DMS114 treated with DMSO at 0.1 percent for 48 hours (cell line): ENCODE results near the gene ARFGEF2.
A peak's percentile ranks its signal among the peaks of the same experiment; 100 is the strongest.

Source experiments
- DNase-seq: peaks from one replicate; lab custom pipeline; 2025; ENCODE audit not compliant: unreplicated experiment; lab: John Stamatoyannopoulos, UW

The ARFGEF2 gene

DNA sequence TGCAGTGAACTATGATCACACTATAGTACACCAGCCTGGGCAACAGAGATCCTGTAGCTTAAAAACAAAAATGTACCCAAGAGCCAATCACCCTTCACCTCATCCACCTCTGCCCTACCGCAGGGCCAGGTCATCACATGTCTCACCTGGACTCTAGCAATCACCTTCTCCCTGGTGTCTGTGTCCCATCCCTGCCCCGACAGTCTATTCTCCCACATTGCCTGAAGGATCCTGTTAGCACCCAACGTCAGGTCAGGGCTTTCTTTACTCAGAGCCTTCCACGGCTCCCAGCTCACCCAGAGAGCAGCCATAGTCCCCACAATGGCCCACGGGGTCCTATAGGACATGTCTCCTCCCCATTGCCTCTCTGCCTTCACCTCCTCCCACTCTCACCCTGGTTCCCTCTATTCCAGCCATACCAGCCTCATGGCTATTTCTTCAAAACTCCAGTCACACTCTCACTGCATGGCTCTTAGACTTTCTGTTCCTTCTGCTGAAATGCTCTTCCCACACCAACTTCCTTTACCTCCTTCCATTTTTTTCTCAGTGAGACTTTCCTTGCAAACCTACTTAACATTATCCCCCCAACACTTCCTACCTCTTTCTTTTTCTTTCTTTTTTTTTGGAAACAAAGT lies 22.5 kb upstream of the ARFGEF2 start:
- no peak for DNase-seq

GRCh38 chr20:48899881-48900280 lies 21.6 kb upstream of the ARFGEF2 start:
- DNase-seq, result no peak

DNA sequence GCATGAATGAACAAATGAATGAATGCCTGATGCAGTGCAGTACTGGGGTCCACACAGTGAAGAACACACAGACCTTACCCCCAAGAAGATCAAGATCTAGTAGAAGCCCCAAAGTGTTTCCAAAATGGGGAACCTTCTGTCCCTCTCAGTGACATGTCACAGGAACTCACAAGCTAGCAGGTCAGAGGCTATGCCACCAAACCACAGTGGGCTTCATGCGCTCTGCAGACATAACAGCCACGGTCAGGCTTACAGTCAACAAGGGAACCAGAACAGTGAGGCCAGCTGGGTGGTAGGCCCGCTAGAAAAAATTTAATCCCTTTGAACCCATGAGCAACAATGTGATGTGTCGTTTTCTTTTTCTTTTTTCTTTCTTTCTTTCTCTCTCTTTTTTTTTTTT lies 20.2 kb upstream of the ARFGEF2 start:
- no peak for DNase-seq

- no peak for DNase-seq
Measured at GRCh38 chr20:48903705-48904104, 17.8 kb upstream of the ARFGEF2 start.

DNA sequence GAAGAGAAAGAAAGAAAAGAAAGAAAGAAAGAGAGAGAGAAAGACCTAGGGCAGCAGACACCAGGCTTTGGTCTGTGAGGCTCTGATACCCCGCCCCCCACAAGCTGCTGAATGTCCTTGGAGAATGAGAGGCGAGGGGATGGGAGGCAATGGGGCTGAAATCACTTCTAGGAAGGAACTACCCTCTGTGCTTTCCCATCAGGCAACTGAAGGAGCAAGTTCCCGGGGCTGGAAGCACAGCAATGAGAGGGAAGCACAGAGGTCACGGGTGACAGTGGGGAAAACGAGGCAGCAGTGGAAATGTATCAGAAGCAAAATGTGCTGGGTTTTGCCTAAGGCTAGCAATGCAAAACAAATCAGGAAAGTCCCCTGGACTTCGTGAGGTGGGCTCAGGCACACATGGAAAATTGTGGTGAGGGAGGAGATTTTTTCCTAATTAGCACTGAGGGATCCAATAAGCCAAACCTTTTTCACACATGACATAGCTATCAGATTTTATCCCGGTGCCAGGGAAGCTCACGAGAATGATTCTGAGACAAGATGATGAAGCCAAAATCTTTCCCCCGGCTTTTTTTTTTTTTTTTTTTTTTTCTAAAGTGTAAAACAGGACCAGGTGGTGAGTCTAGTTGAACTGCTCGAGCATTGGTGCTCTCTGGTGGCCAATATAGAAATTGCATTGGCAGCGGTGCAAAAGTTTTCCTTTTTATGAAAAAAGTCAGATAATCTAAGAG lies 16.8 kb upstream of the ARFGEF2 start:
- peak; percentile 56 for DNase-seq

DNA sequence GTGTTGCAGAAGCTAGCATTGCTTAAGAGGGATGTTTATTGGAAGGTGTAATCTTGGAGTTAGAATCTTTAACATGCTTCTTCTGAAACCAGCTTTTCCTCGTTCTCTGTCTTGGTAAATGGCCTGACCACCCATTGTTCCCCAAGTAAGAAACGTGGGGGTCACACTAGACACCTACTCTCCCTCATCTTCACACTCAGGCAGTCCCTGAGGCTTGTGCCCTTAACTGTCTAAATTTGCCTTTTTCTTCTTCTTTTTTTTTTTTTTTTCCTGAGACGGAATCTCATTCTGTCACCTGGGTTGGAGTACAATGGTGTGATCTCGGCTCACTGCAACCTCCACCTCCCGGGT lies 16.2 kb upstream of the ARFGEF2 start:
- DNase-seq, result no peak

DNA sequence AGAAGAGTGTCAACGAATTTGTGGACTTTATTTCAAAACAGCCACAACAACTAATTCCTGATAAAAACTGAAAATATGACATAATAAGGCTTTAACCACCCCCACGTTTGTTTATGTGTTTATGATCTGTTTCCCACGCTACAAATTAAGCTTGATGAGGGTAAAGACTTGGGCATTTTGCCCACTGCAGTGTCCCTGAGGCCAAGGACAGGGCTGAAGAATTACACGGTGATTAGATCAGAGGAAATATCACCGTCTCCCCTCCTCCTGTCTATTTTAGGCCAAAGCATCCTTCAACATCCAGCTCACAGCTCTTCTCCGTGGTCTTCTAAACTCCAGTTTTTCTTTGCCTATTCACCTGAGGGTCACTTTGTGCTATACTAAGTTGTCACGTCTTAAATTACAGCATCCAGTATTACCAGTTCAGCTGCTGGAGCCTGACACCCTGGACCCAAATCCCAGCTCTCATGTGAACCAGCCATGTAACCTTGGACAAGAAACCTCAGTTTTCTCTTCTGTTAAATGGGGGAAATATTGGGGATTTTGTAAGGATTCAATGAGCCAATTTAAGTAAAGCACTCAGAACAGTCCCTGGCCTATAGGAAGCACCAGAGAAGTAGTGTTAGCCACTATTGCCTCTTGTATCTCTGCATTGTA lies 15.2 kb upstream of the ARFGEF2 start:
- DNase-seq, result no peak

DNA sequence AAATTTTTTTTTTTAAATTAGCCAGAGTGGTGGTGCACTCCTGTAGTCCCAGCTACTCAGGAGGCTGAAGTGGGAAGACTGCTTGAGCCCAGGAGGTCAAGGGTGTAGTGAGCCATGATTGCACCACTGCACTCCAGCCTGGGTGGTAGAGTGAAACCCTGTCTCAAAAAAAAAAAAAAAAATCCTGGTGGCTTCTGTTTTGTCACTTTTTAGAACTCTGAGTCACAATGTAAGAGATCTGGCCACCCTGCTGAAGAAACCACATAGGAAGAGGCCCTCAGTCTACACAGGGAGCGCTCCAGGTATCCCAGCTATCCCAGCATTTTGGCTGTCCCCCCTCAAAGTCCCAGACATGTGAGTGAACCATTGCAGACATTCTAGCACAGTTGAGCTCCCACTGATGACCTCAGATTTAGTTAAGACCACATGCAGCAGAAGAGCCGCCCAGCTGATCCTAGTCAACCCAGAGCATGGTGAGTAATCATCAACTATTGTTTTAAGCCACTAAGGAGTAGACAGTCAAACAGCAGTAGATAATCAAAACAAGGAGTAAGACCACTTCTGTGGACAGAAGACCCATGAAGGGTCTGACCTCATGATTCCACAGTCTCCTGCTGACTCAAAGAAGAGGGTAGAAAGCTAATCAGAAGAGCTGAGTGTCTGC lies 12.7 kb upstream of the ARFGEF2 start:
- DNase-seq, result no peak

- no peak for DNase-seq
Measured at GRCh38 chr20:48909910-48910309, 11.6 kb upstream of the ARFGEF2 start.

DNA sequence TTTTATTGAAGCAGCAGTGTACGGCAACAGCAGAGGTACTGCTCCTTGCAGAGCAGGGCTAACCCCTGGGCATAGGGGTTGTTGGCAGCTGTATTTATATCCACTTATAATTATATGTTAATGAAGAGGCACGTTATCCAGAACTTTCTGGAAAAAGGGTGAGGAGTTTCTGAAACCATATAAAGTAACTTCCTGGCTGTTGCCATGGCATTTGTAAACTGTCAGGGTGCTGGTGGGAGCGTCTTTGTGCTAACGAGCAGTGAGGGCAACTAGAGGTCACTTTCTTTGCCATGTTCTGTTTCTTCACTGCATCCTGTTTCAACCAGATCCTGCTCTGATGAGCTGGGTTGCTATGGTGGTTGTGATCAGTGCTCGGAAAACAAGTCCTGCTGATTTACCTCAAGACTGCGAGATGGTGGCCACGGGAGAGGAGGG lies 11.1 kb upstream of the ARFGEF2 start:
- no peak for DNase-seq

- DNase-seq, result no peak
Measured at GRCh38 chr20:48912065-48912464, 9.4 kb upstream of the ARFGEF2 start.

- DNase-seq, result no peak
Measured at GRCh38 chr20:48916699-48917098, 4.8 kb upstream of the ARFGEF2 start.

GRCh38 chr20:48919336-48919881 lies 2.1 kb upstream of the ARFGEF2 start:
- no peak for DNase-seq

- DNase-seq, result no peak
Measured at GRCh38 chr20:48919882-48920526, 1.5 kb upstream of the ARFGEF2 start.

- DNase-seq, result no peak
Measured at GRCh38 chr20:48920527-48921167, 864 bp upstream of the ARFGEF2 start.

DNA sequence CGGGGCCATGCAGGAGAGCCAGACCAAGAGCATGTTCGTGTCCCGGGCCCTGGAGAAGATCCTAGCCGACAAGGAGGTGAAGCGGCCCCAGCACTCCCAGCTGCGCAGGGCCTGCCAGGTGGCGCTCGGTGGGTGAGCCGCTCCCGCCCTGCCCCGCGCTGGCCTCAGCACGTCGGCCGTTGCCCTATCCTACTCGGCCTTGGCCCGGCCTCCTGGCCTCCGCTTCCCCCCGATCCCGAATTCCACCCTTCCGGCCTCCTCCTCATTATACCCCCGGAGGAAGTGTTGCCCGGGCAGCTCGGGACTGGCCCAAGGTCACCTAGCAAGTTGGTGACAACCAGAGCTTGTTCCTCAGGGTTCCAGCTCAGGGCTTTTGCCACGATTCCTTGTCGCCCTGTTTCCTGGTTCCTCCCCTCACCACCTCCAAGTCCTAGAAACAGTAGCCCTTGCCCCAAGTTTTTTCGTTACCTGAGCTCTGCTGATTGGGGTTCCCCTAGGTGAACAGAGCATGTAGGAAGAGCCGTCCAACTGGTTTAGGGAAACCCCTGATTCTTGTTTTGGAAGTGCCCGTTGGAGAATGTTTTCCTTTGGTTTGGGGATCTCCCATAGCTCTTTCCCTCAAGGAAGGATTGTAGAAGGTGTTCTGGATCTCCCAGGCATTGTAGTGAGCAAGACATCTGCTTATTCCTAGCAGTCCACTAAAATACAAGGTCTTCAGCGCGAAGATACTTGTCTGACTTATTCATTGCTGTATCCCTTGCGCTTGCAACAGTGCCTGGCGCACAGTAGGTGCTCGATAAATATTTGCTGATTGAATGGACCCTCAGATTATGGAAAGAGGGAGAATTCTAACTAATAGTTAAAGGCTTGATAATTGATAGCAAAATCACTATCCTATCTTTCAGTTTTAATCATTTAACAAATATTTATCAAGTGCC lies 641 bp downstream of the ARFGEF2 start:
- no peak for DNase-seq

GRCh38 chr20:48923149-48923718 lies 1.7 kb downstream of the ARFGEF2 start:
- no peak for DNase-seq

- DNase-seq, result no peak
Measured at GRCh38 chr20:48924756-48925109, 3.2 kb downstream of the ARFGEF2 start.

DNA sequence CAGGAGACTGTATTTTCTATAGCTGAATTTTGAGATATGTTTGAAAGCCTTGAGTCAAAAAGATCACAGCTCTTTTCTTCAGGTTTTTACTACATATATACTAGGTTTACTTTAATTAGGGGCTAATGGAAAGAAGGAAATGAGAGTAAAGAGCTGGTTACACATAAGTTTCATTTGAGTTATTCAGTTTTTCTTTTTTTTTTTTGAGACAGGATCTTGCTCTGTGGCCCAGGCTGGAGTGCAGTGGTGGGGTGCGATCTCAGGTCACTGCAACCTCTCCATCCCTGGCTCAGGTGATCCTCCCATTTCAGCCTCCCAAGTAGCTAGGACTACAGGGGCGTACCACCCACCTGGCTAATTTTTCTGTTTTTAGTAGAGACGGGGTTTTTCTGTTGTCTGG lies 4.8 kb downstream of the ARFGEF2 start:
- DNase-seq, result no peak
